HG03039 (cell line): ENCODE results near the gene ITGAL.
"Not testable (repeated sequence)": the region's sequence is repeated elsewhere in the genome, so short reads cannot be mapped to it uniquely, and the experiment has no call there.

Source experiments
- ATAC-seq: cut with Tn5 transposase; IDR thresholded peaks from one replicate; pipeline ENCODE4 v1.9.1; 2021; ENCODE audit warnings: mild to moderate bottlenecking, moderate library complexity; ENCODE audit not compliant: unreplicated experiment

ITGAL gene

GRCh38 chr16:30526137-30526822 lies 53.7 kb downstream of the ITGAL start, which contains the start of gene ZNF768:
Gene ZNF768 (minus strand): TSS chr16:30526566. CDS start chr16:30526413, 153 bp downstream.
- ATAC-seq = peak; percentile 10

DNA sequence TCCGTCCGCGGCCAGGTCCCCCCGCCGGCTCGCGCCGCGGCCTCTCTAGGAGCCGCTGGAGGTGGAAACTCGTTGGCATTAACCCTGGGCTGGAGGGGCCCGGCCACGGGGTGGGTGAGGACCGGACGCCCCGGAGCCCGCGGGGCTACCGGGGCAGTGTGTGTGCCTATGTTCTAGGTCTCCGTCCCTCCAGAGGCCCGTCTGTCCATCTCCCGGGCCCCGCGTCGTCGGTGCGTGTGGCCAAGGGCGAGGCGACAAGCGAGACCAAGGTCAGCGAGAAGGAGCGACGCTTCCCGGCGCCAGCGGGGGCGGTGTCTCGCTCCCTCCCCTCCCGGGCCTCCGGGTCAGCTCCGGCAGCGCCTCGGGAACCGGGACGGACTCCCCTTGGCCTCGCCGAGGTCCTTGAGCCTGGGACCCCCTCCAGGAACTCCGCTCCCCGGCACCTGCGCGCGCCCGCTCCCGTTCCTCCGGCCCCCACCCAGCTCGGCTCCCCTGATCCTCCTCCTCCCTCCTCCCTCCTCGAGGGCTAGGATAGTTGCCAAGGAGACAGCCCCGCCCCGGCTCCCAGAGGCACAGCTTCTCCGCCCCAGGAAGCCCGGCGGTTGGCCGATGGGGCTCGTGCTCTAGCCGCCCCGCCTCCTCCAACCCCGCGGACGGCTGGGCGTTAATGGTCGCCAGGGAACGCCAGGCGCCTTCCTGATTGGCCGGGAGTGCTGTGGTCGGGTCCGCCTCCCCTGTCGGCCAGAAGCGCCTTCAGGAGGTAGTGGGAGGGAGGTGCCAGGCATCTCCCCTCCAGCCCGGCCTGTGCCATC lies 54.5 kb downstream of the ITGAL start:
- ATAC-seq = peak; percentile 75

DNA sequence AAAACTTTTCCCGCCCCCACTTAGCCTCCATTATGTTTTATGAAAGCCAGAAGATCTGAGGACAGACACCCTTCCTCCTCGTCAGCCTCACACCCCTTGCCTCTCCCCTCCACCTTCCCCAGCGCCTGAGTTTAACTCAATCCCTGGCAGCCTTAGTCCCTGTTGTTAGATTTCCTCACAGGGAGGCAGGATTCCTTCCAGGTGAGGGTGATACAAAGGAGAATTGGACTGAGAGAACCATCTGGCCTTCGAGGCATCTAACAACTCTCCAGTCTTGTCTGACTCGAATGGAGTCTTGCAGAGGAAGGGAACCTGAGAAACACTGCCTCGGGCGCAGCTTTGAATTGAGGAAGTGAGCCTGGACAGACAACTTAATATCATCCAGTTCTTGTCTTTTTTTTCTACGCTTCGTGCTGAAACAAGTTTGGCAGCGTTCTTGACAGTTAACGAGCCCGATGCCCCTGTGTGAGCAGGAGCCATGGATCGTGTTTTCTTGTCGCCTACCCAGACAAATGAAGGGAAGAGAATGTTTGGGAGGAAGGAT lies 55.2 kb downstream of the ITGAL start:
- ATAC-seq = no peak

DNA sequence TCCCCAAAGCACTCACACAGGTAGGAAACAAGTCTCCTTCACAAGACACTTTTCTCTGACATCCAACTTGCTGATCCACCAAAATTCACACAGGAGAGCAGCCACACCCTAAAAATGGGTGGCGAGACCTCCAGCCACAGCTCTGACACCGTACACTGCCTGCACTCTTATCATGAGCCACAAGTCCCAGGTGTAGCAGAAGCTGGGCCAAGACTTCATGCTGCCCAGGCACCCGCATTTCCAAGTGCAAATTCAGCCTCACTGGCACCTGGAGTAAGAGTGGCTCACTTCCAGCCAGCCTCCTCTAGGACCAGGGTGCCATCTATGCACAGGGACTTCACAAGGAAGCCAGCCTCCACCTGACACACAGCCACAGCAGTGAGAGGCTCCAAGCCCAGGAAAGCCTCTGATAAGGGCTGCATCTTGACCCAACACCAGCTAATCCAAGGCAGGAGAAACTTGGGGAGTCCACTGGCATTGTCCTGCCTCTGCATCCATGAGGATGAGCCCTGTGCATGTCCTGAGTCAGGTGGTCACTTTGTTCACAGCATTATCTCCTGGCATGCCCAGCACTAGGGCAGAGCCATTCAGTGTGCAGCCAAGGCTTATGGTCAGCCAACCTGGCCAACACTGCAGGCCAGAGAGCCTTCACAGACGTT lies 56.4 kb downstream of the ITGAL start:
- ATAC-seq = no peak

DNA sequence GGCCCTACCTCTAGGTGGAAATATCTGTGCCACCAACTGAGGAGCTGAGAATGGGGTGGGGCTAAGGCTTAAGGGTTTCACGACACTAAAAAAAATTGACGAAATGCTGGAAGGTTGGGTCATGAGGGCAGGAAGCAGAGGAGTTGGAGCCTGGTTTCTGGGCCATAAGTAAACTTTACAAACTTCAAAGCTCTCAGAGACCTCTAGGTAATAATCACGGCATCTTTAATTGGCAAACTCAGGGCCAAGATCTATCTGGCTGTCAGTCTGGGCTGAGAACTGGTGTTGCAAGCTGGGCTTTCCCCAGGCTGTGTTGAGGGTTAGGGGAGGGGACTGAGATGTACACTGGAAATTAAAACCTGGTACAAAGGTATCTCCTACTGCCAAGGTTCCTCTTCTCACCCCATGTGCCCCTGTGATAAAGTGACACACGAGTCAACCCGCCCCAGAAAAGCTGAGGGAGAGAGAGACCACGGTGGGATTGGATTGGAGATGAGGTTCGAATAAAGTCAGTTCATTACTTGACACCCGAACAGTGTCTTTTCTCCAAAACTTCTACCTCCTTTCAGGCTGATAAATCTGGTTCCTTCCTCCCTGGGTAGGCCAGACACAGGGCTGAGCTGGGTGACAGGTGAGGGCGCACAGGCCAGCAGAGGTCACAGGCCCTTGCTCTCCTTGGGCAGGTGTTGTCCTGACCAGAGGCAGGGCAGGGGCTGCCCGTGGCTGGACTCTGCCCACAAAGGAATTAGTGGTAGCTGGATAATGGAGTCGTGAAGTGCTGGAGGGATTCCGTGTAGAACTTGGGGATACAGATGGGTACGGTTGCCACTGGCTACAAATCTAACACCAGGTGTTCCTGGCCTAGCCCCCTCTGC lies 57.9 kb downstream of the ITGAL start:
- no peak for ATAC-seq

DNA sequence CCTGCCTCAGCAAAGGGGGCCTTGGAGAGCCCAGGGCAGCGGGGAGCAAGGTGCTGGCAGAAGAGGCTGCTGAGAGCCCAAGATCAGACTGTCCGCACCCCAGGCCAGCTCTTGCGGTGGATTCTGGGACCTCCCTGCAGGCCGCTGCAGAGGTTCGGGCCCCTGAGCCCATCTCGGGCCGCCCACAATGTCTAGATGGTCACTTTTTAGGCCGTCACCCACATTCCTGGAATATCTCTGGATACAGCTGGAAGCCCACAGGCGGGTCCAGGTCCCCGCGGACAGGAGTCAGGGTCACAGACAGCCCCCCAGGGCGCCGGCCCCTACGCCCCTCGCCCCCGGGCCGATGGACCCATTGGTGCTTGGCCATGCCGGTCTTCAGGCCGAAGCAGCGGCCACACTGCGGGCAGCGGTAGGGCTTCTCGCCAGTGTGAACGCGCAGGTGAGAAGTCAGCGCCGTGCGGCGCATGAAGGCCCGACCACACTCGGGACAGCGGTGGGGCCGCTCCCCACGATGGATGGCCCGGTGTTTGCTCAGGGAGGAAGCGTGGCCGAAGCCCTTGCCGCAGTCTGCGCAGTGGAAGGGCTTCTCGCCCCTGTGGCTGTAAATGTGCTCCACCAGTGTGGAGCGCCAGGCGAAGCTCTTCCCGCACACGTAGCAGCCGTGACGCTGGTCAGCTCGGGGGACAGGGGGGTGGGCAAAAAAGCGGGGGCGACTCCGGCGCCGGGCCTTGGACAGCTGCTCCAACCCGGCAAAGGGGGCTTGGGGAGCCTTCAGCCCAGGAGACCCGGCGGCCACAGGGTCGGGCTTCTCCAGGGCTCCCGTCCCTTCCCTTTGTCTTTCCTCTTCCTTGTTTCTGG lies 60.0 kb downstream of the ITGAL start:
- no peak for ATAC-seq

- ATAC-seq = no peak
Measured at GRCh38 chr16:30533146-30533522, 60.6 kb downstream of the ITGAL start.

GRCh38 chr16:30533748-30534367 lies 61.3 kb downstream of the ITGAL start:
- ATAC-seq = peak; percentile 20

DNA sequence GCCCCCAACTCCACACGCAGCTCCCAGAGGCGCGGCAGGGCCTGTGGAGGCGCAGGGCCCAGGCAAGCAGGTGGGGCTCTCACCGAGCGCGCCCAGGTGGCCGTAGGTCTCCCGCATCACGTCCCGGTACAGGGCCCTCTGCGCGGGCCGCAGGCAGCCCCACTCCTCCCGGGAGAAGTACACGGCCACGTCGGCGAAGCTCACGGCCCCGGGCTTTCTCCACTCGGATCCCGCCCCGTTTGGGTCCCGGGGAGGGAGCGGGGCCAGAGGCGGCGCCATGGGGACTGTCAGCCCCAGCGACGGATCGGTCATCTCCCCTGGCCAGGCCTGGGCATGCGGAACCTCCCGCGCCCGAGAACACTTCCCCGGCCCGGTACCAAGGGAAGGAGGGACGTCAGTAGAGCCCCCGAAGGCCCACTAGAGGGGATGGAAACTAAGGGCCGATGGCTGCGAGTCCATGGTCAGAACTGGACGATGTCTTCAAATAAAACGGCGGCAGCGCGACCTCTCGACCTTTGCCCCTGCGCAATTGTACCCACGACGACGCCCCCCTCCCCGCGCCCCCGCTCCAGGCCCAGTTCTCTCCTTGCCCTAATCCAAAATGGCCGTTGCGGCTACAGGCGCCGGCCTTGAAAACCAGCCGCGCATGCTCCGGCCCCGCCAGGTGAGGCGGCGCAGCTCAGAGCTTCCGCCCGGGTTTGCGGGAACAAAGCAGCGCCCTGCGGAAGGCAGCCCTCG lies 62.0 kb downstream of the ITGAL start, which contains the start of gene ZNF747:
ZNF747 (minus strand) TSS at position 491 of the 738 bp plus-strand sequence; CDS start at position 312, 179 bp downstream.
- ATAC-seq = peak; percentile 57

DNA sequence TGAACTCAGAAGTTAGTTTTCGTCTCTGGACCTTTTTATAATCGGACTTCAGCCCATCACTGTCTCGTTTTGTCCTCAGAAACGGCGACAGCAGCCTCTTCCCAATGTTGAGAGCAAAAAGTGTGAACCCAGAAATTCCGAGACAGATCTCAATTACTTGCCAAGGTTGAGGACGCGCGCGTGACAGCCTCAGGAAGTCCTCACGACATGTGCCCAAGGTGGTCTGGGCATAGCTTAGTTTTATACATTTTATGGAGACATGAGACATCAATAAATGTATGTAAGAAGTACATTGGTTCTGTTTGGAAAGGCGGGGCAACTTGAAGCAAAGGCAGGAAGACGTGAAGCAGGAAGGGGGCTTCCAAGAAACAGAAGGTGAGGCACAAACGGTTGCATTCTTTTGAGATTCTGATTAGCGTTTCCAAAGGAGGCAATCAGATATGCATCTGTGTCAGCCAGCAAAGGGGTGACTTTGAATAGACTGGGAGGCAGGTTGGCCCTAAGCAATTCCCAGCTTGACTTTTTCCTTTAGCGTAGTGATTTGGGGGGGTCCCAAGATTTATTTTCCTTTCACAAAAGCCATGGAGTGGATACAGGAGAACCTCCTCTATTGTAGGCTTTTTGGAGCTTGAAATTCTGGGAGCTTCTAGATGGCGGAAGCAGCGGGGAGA lies 62.7 kb downstream of the ITGAL start:
- ATAC-seq = peak; percentile 11

DNA sequence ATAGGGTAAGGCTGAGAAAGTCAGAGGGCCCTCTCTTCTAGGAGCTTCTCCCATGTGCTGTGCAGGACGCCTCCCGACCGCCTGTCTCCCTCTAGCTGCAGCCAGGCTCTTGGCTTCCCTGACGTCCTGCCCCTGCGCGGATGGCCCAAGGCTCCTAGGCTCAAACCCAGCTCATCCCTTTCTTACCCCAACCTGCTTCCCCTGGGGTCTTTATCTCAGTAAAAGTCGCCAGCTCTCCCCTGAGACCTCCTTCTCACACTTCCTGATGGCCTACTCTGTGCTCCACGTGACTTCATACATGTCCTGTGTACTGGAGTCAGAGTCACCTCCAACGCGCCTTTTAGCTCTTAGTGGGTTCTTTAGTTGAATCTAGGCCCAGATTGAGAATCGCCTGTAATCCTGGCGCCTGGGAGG lies 63.2 kb downstream of the ITGAL start:
- no peak for ATAC-seq

- ATAC-seq = not testable (repeated sequence)
Measured at GRCh38 chr16:30536391-30537024, 64.0 kb downstream of the ITGAL start.

GRCh38 chr16:30539000-30539964 lies 66.7 kb downstream of the ITGAL start:
- no peak for ATAC-seq

DNA sequence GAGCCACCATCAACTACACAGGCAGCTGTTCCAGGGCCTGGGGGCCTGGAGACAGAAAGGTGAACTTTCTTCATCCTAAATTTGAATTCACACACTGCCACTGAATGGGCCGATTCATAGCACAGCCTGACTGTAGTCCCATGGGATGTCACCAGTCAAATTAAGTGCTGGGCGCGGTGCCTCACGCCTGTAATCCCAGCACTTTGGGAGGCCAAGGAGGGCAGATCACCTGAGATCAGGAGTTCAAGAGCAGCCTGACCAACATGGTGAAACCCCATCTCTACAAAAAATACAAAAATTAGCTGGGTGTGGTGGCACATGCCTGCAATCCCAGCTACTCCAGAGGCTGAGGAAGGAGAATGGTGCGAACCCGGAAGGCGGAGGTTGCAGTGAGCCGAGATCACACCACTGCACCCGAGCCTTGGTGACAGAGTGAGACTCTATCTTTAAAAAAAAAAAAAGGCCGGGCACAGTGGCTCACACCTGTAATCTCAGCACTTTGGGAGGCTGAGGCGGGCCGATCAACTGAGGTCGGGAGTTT lies 67.5 kb downstream of the ITGAL start:
- ATAC-seq = not testable (repeated sequence)

DNA sequence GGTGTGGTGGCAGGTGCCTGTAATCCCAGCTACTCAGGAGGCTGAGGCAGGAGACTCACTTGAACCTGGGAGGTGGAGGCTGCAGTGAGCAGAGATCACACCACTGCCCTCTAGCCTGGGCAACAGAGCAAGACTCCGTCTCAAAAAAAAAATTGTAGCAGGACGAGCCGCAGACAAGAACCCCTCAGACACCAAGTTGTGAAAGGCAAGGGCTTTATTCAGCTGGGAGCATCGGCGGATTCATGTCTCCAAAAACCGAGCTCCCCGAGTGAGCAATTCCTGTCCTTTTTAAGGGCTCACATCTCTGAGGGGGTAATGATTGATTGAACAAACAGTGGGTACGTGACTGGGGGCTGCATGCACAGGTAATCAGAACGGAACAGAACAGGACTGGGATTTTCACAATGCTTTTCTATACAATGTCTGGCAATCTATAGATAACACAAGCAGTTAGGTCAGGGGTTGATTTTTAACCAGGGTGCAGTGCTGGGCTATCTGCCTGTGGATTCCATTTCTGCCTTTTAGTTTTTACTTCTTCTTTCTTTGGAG lies 68.4 kb downstream of the ITGAL start:
- not testable (repeated sequence) for ATAC-seq
